SK-N-SH (cell line): ENCODE data around the gene MFSD12. TPM values are rescaled to one million over a fixed set of nuclear protein-coding genes. Genes with fewer than 3 reads are reported as not detected.

Experiments
- CTCF ChIA-PET: fragments of 300-600, 350-600 bp; formaldehyde crosslinking; extraction: SDS; loops from one replicate; lab custom pipeline; 2021; lab: Yijun Ruan, JAX
- POLR2A ChIA-PET: fragments of 350-600 bp; sonication (Branson Sonifier 250); formaldehyde crosslinking; extraction: SDS; loops from one replicate; lab custom pipeline; 2020; ENCODE audit warnings: antibody characterized with exemption, inconsistent platforms; lab: Yijun Ruan, JAX
- DNase-seq: peaks from one replicate; pipeline ENCODE4 v3.0.0; 2012
- H2AFZ ChIP-seq: fragments of 200-600 bp; sonication (generic); 2 replicates; pipeline ENCODE4 v1.8.1; 2016; ENCODE audit warnings: antibody characterized with exemption, mild to moderate bottlenecking, low read depth
- H3F3A ChIP-seq: fragments of 200-600 bp; sonication (generic); replicated peaks from 2 replicates; pipeline ENCODE3; 2016; ENCODE audit warnings: antibody characterized with exemption, mild to moderate bottlenecking; ENCODE audit not compliant: insufficient read depth
- H3K27ac ChIP-seq, 2 experiments: fragments of 200-500 bp in 1 of 2; fragments of 200-600 bp in 1 of 2; sonication (Bioruptor generic) in 1 of 2; sonication (generic), shearing (Covaris generic) in 1 of 2; 2 replicates each; pipeline versions ENCODE4 v1.5.1 to v1.6.1; 2014 to 2016; ENCODE audit warnings: low read depth in 2 of 2, inconsistent platforms in 1 of 2, low read length in 1 of 2, mild to moderate bottlenecking in 1 of 2, mixed read lengths in 1 of 2
- H3K27me3 ChIP-seq: fragments of 200-600 bp; sonication (generic), shearing (Covaris generic); 2 replicates; pipeline ENCODE4 v1.6.1; 2016; ENCODE audit warnings: mixed run types; ENCODE audit not compliant: insufficient read depth
- H3K36me3 ChIP-seq, 2 experiments: fragments of 200-500 bp in 1 of 2; fragments of 200-600 bp in 1 of 2; sonication (Bioruptor generic) in 1 of 2; sonication (generic) in 1 of 2; replicated peaks in 1 of 2; 2 replicates each; pipeline versions ENCODE3 to v1.5.1; 2014 to 2016; ENCODE audit warnings: low read length in 1 of 2, mild to moderate bottlenecking in 1 of 2; ENCODE audit not compliant: insufficient read depth in 2 of 2, control insufficient read depth in 1 of 2
- H3K4me1 ChIP-seq, 2 experiments: fragments of 200-500 bp in 1 of 2; fragments of 200-600 bp in 1 of 2; sonication (Bioruptor generic) in 1 of 2; sonication (generic), shearing (Covaris generic) in 1 of 2; 2 replicates each; pipeline versions ENCODE4 v1.5.1 to v1.6.1; 2014 to 2016; ENCODE audit warnings: low read depth in 1 of 2, low read length in 1 of 2, mixed run types in 1 of 2; ENCODE audit not compliant: insufficient read depth in 2 of 2, control insufficient read depth in 1 of 2
- H3K4me2 ChIP-seq: fragments of 200-600 bp; sonication (generic), shearing (Covaris generic); 2 replicates; pipeline ENCODE4 v1.6.1; 2017; ENCODE audit warnings: mixed run types
- H3K4me3 ChIP-seq, 2 experiments: fragments of 200-500 bp in 1 of 2; fragments of 200-600 bp in 1 of 2; sonication (Bioruptor generic) in 1 of 2; sonication (generic), shearing (Covaris generic) in 1 of 2; 2 replicates each; pipeline versions ENCODE4 v1.5.1 to v1.8.1; 2014 to 2016; ENCODE audit warnings: low read depth in 2 of 2, inconsistent platforms in 1 of 2, low read length in 1 of 2, mild to moderate bottlenecking in 1 of 2, mixed read lengths in 1 of 2, moderate library complexity in 1 of 2
- H3K79me2 ChIP-seq: fragments of 200-600 bp; sonication (generic); 2 replicates; pipeline ENCODE4 v1.8.1; 2017; ENCODE audit warnings: mild to moderate bottlenecking; ENCODE audit not compliant: insufficient read depth
- H3K9ac ChIP-seq: fragments of 200-600 bp; sonication (generic); 2 replicates; pipeline ENCODE4 v1.6.1; 2017; ENCODE audit warnings: mixed run types
- H3K9me2 ChIP-seq: fragments of 200-600 bp; sonication (generic); 2 replicates; pipeline ENCODE4 v1.6.1; 2017; ENCODE audit warnings: mixed run types
- H3K9me3 ChIP-seq: fragments of 200-600 bp; sonication (generic); 2 replicates; pipeline ENCODE4 v1.6.1; 2017; ENCODE audit warnings: mixed run types, mild to moderate bottlenecking, moderate library complexity
- H4K20me1 ChIP-seq: fragments of 200-600 bp; sonication (generic); 2 replicates; pipeline ENCODE4 v1.6.1; 2017; ENCODE audit warnings: mild to moderate bottlenecking, mixed run types; ENCODE audit not compliant: insufficient read depth
- CHD2 ChIP-seq: fragments of 150-350 bp; IDR thresholded peaks from 2 replicates; pipeline ENCODE4 v1.6.1; 2018; ENCODE audit warnings: low read length; ENCODE audit not compliant: partially characterized antibody
- EP300 ChIP-seq, 2 experiments: IDR thresholded peaks; 2 replicates each; pipeline versions ENCODE4 v1.4.0 to v1.6.1; 2012; ENCODE audit warnings: borderline replicate concordance in 1 of 2, low read depth in 1 of 2, low read length in 1 of 2
- EZH2phosphoT487 ChIP-seq: fragments of 200-600 bp; sonication (generic); IDR thresholded peaks from 2 replicates; pipeline ENCODE4 v1.6.1; 2017; ENCODE audit warnings: low read depth, mixed run types, mild to moderate bottlenecking, antibody characterized with exemption, moderate library complexity, borderline replicate concordance
- FOSL2 ChIP-seq: IDR thresholded peaks from 2 replicates; pipeline ENCODE4 v1.4.0; 2012; ENCODE audit warnings: low read depth, mild to moderate bottlenecking, moderate library complexity, borderline replicate concordance
- FOXJ3 ChIP-seq: sonication (generic); formaldehyde crosslinking; IDR thresholded peaks from 2 replicates; pipeline ENCODE4 v1.5.1; 2020; ENCODE audit warnings: mild to moderate bottlenecking, missing genetic modification reagents
- FOXM1 ChIP-seq: IDR thresholded peaks from 2 replicates; pipeline ENCODE4 v1.4.0; 2012; ENCODE audit warnings: low read depth, mild to moderate bottlenecking
- MXI1 ChIP-seq: IDR thresholded peaks from 2 replicates; pipeline ENCODE4 v1.6.1; 2012; ENCODE audit warnings: mild to moderate bottlenecking, low read depth, low read length, improper control_type of control experiment
- NFIC ChIP-seq: IDR thresholded peaks from 2 replicates; pipeline ENCODE4 v1.4.0; 2012; ENCODE audit warnings: borderline replicate concordance
- RAD21 ChIP-seq: IDR thresholded peaks from 2 replicates; pipeline ENCODE4 v1.6.1; 2012; ENCODE audit warnings: mild to moderate bottlenecking, low read length
- TCF12 ChIP-seq: IDR thresholded peaks from 2 replicates; pipeline ENCODE4 v1.4.0; 2012
- YY1 ChIP-seq: IDR thresholded peaks from 2 replicates; pipeline ENCODE4 v1.4.0; 2012; ENCODE audit warnings: low read depth, mild to moderate bottlenecking
- ZBTB33 ChIP-seq: IDR thresholded peaks from 2 replicates; pipeline ENCODE4 v1.4.0; 2012; ENCODE audit warnings: low read depth, borderline replicate concordance
- WGBS: methylation state at CpG from one replicate; pipeline ENCODE4 v1.1.6; 2017; ENCODE audit warnings: low lambda C conversion rate; 5-methylcytosine and 5-hydroxymethylcytosine counted together
- polyA plus RNA-seq, 3 experiments: library from polyadenylated mRNA; depleted of rRNA; stranded (reverse); fragments of >200 nt; gene quantifications; 2 replicates each; pipeline ENCODE4 v1.2.3, GENCODE V29; 2012

The MFSD12 gene
- polyA plus RNA-seq, 1 of the 3 experiments (the other 2 are of a cell fraction) = 53.3 TPM

GRCh38 chr19:3516675-3517207, 40.6 kb downstream of the MFSD12 start:
- Histone ChIP-seq H3K36me3 (peaks cover 3 to 7% of the 10 kb centered on the region in 2 experiments), H3F3A (no peaks in the 10 kb centered on the region), H3K9me2 (no peaks in the 10 kb centered on the region), H3K4me1 (peaks cover 0 to 20% of the 10 kb centered on the region in 2 experiments; a peak in 1 of 4 replicates), H3K79me2 (peaks cover 100% of the 10 kb centered on the region), H3K27ac (no peak overlapping the region), H3K9me3 (no peaks in the 10 kb centered on the region), H3K4me2 (no peak overlapping the region), H4K20me1 (peaks cover 96% of the 10 kb centered on the region), H3K9ac (no peak overlapping the region), H3K27me3 (no peaks in the 10 kb centered on the region), H3K4me3 (no peak overlapping the region), H2AFZ (no peak overlapping the region)
- 70% methylated on average over 6 of the region's 15 CpGs for WGBS
- peak; percentile 56 for DNase-seq
- CTCF ChIA-PET = interaction anchor here (0.9 to 1.7 kb wide), 4 partner anchors 11 to 212 kb away, joined by 3 to 7 read pairs (median 3); no protein-coding TSS in a partner anchor
- TF ChIP-seq FOXJ3 (CRISPR knock-in tag) = no peak
- TF ChIP-seq MXI1 = peak; percentile 51; the same call in 1 of the 2 replicates
- no peak for TF ChIP-seq EP300 (IDR thresholded peaks at IDR 0.05; ENCODE audit: borderline replicate concordance in 1 of 2, low read depth in 1 of 2, low read length in 1 of 2)
- POLR2A ChIA-PET = no interaction called here

GRCh38 chr19:3515891-3516422, 41.4 kb downstream of the MFSD12 start:
- Histone ChIP-seq H3K9me2 (no peaks in the 10 kb centered on the region), H3K9me3 (no peaks in the 10 kb centered on the region), H3K4me3 (no peak overlapping the region), H3K4me2 (no peak overlapping the region), H3K4me1 (peaks cover 0 to 20% of the 10 kb centered on the region in 2 experiments; a peak in 1 of 4 replicates), H2AFZ (no peak overlapping the region), H3K27me3 (no peaks in the 10 kb centered on the region), H3K79me2 (peaks cover 100% of the 10 kb centered on the region), H3K9ac (no peak overlapping the region), H3K36me3 (peaks cover 3 to 12% of the 10 kb centered on the region in 2 experiments), H3F3A (no peaks in the 10 kb centered on the region), H4K20me1 (peaks cover 98% of the 10 kb centered on the region), H3K27ac (no peak overlapping the region; a peak in 1 of 4 replicates)
- no peak for TF ChIP-seq CHD2
- DNase-seq = no peak
- WGBS = 90% methylated on average over 7 of the region's 15 CpGs
- ChIA-PET POLR2A (no interaction called here), CTCF (interaction anchor here (0.9 to 1.7 kb wide), 3 partner anchors 21 to 211 kb away, joined by 3 to 7 read pairs (median 3); no protein-coding TSS in a partner anchor)

GRCh38 chr19:3514930-3515329, 42.5 kb downstream of the MFSD12 start:
- no peak overlapping the region for H3K4me2 ChIP-seq
- no peaks in the 10 kb centered on the region for H3K9me3 ChIP-seq
- no peak overlapping the region for H3K4me3 ChIP-seq
- no peak for TF ChIP-seq NFIC
- no peak for TF ChIP-seq MXI1
- no peak for TF ChIP-seq TCF12
- TF ChIP-seq YY1 = no peak
- no peak for TF ChIP-seq ZBTB33
- no peak for TF ChIP-seq FOXM1
- no peak; the same call in 1 of the 2 replicates for TF ChIP-seq FOSL2
- TF ChIP-seq RAD21 = no peak
- TF ChIP-seq EZH2phosphoT487 = no peak
- peaks cover 100% of the 10 kb centered on the region for H3K79me2 ChIP-seq
- H3K27ac ChIP-seq = no peak overlapping the region; a peak in 1 of 4 replicates
- no peaks in the 10 kb centered on the region for H3K9me2 ChIP-seq
- no peaks in the 10 kb centered on the region for H3K27me3 ChIP-seq
- no peak overlapping the region for H2AFZ ChIP-seq
- no peak for DNase-seq
- POLR2A ChIA-PET = no interaction called here
- 80% methylated on average over 11 of the region's 12 CpGs for WGBS
- CTCF ChIA-PET = no interaction called here
- H3K4me1 ChIP-seq = peaks cover 0 to 10% of the 10 kb centered on the region in 2 experiments; a peak in 1 of 4 replicates
- no peak overlapping the region for H3K9ac ChIP-seq
- peaks cover 3 to 11% of the 10 kb centered on the region in 2 experiments for H3K36me3 ChIP-seq
- H4K20me1 ChIP-seq = peaks cover 98% of the 10 kb centered on the region
- H3F3A ChIP-seq = no peaks in the 10 kb centered on the region
